ENCODE measurements around the gene RFX2. TPM values are rescaled to one million over a fixed set of nuclear protein-coding genes. Genes with fewer than 3 reads are reported as not detected.

The RFX2 gene
- total RNA-seq, 1 experiment from 2014 or later: 13.7 TPM

GRCh38 chr19:5956323-5956722 is 154.0 kb downstream of the RFX2 start:
- no peak for DNase-seq
- H3K4me3 Mint-ChIP-seq (ENCODE audit: low read depth, unreplicated experiment): no peak overlapping the region
- no peak for TF ChIP-seq CTCF (IDR thresholded peaks at IDR 0.05; ENCODE audit: unreplicated experiment)
- no peaks in the 10 kb centered on the region for H3K9me3 Mint-ChIP-seq (ENCODE audit: low read depth, unreplicated experiment)
- BruUV-seq (replicated peaks): no TSS peak
- intact Hi-C loops (cut with micrococcal nuclease; ENCODE audit: unreplicated experiment): no loop called here
- no peak overlapping the region for H3K27ac Mint-ChIP-seq (ENCODE audit: unreplicated experiment)
- CTCF ChIA-PET: interaction anchor here (1.1 kb wide), 1 partner anchor 12 kb away, joined by 4 read pairs; no protein-coding TSS in a partner anchor
- no peaks in the 10 kb centered on the region for H3K27me3 Mint-ChIP-seq (ENCODE audit: unreplicated experiment)
- H3K36me3 Mint-ChIP-seq (ENCODE audit: insufficient read depth, unreplicated experiment): peaks cover 14% of the 10 kb centered on the region
- peaks cover 23% of the 10 kb centered on the region for H3K4me1 Mint-ChIP-seq (ENCODE audit: low read depth, unreplicated experiment)

- intact Hi-C loops (cut with micrococcal nuclease; ENCODE audit: unreplicated experiment): no loop called here
- no peak overlapping the region for H3K4me3 Mint-ChIP-seq (ENCODE audit: low read depth, unreplicated experiment)
- no peaks in the 10 kb centered on the region for H3K27me3 Mint-ChIP-seq (ENCODE audit: unreplicated experiment)
- CTCF ChIA-PET: interaction anchor here (1.1 to 1.5 kb wide), 2 partner anchors 13 to 51 kb away, joined by 3 to 4 read pairs; partner anchors contain the start of gene VMAC
- H3K36me3 Mint-ChIP-seq (ENCODE audit: insufficient read depth, unreplicated experiment): peaks cover 18% of the 10 kb centered on the region
- H3K27ac Mint-ChIP-seq (ENCODE audit: unreplicated experiment): no peak overlapping the region
- peaks cover 22% of the 10 kb centered on the region for H3K4me1 Mint-ChIP-seq (ENCODE audit: low read depth, unreplicated experiment)
- no TSS peak for BruUV-seq (replicated peaks)
- no peak for TF ChIP-seq CTCF (IDR thresholded peaks at IDR 0.05; ENCODE audit: unreplicated experiment)
- H3K9me3 Mint-ChIP-seq (ENCODE audit: low read depth, unreplicated experiment): no peaks in the 10 kb centered on the region
- DNase-seq: no peak
Observed at GRCh38 chr19:5955636-5955935, 154.7 kb downstream of the RFX2 start.

GRCh38 chr19:5954293-5954692 is 156.0 kb downstream of the RFX2 start:
- peaks cover 15% of the 10 kb centered on the region for H3K4me1 Mint-ChIP-seq (ENCODE audit: low read depth, unreplicated experiment)
- CTCF ChIA-PET: interaction anchor here (1.5 kb wide), 1 partner anchor 50 kb away, joined by 3 read pairs; the partner anchor contains the start of gene VMAC

GRCh38 chr19:5953680-5954213 is 156.6 kb downstream of the RFX2 start:
- DNase-seq: no peak
- H3K36me3 Mint-ChIP-seq (ENCODE audit: insufficient read depth, unreplicated experiment): peaks cover 18% of the 10 kb centered on the region
- no peak overlapping the region for H3K27ac Mint-ChIP-seq (ENCODE audit: unreplicated experiment)
- no peak for TF ChIP-seq CTCF (IDR thresholded peaks at IDR 0.05; ENCODE audit: unreplicated experiment)
- BruUV-seq (replicated peaks): no TSS peak
- no peak overlapping the region for H3K4me3 Mint-ChIP-seq (ENCODE audit: low read depth, unreplicated experiment)
- peaks cover 15% of the 10 kb centered on the region for H3K4me1 Mint-ChIP-seq (ENCODE audit: low read depth, unreplicated experiment)
- no peaks in the 10 kb centered on the region for H3K9me3 Mint-ChIP-seq (ENCODE audit: low read depth, unreplicated experiment)
- CTCF ChIA-PET: no interaction called here
- intact Hi-C loops (cut with micrococcal nuclease; ENCODE audit: unreplicated experiment): no loop called here
- H3K27me3 Mint-ChIP-seq (ENCODE audit: unreplicated experiment): no peaks in the 10 kb centered on the region

More at GRCh38 chr19:5954293-5954692, 156.0 kb downstream of the RFX2 start:
- intact Hi-C loops (cut with micrococcal nuclease; ENCODE audit: unreplicated experiment): no loop called here
- H3K4me3 Mint-ChIP-seq (ENCODE audit: low read depth, unreplicated experiment): no peak overlapping the region
- no peak for DNase-seq
- H3K36me3 Mint-ChIP-seq (ENCODE audit: insufficient read depth, unreplicated experiment): peaks cover 18% of the 10 kb centered on the region
- TF ChIP-seq CTCF (IDR thresholded peaks at IDR 0.05; ENCODE audit: unreplicated experiment): no peak
- BruUV-seq (replicated peaks): no TSS peak
- no peaks in the 10 kb centered on the region for H3K9me3 Mint-ChIP-seq (ENCODE audit: low read depth, unreplicated experiment)
- no peak overlapping the region for H3K27ac Mint-ChIP-seq (ENCODE audit: unreplicated experiment)
- H3K27me3 Mint-ChIP-seq (ENCODE audit: unreplicated experiment): no peaks in the 10 kb centered on the region

Data from Calu3 (cell line).